Inferior parietal cortex (tissue), 1 donor: ENCODE measurements around the gene TUBB8B.
"Not testable (repeated sequence)": the region's sequence is repeated elsewhere in the genome, so short reads cannot be mapped to it uniquely, and the experiment has no call there.

ENCODE experiments used
- DNase-seq: peaks from one replicate; pipeline ENCODE4 v3.0.0-alpha.2; 2016; ENCODE audit errors: extremely low spot score

The TUBB8B gene

GRCh38 chr18:12773-13172 is 36.6 kb downstream of the TUBB8B start:
- not testable (repeated sequence) for DNase-seq

GRCh38 chr18:11383-12274 is 37.8 kb downstream of the TUBB8B start:
- DNase-seq = not testable (repeated sequence)

GRCh38 chr18:10624-11184 is 38.7 kb downstream of the TUBB8B start:
- DNase-seq = not testable (repeated sequence)

- DNase-seq = not testable (repeated sequence)
Observed at GRCh38 chr18:9937-10336, 39.5 kb downstream of the TUBB8B start.
